Measurements from ENCODE around the gene TIMM44.

Gene TIMM44

GRCh38 chr19:7943444-7944176 lies at the start of gene TIMM44:
TIMM44 (minus strand) TSS chr19:7943666; CDS start chr19:7943651, 15 bp downstream.
- peak; percentile 97 to 99 (median 97) for DNase-seq (ENCODE audit: low read depth in 3 of 3)

DNA sequence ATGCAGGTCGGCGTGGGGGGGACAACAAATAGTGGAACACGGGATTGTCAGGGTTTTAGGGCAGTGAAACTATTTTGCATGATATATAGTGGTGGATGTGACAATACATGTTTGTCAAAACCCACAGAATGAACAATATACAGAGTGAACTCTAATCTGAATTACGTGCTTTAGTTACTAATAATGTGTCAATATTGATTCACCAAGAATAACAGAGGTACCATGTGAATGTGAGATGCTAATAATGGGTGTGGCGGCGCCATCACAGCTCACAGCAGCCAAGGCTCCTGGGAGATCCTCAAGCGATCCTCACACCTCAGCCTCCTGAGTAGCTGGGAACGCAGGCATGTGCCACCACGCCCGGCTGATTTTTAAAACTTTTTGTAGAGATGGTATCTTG lies 49.1 kb upstream of the TIMM44 start:
- no peak for DNase-seq (ENCODE audit: low read depth in 3 of 3)

- no peak for DNase-seq (ENCODE audit: low read depth in 3 of 3)
These were observed 45.7 kb upstream of the TIMM44 start for GRCh38 chr19:7989071-7989575.

DNA sequence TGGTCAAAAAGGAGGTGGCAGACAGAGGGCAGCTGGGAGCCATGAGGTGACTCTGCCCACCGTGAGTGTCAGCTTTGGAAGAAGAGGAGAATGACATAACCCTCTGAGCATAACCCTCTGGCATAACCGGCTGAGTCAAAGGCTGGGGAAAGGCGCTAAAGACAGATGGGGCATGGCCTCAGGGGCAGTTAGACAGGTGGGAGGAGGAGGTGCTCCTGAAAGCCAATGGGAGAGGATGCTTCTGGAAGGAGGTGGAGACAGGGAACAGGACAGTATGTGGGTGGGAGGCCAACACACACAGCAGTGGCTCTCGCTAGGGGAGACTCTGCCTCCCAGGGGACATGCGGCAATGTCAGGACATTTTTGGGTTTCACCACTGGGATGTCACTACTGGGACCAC lies 44.8 kb upstream of the TIMM44 start:
- no peak for DNase-seq (ENCODE audit: low read depth in 3 of 3)

GRCh38 chr19:7987114-7987768 lies 43.8 kb upstream of the TIMM44 start:
- DNase-seq (ENCODE audit: low read depth in 3 of 3): no peak

DNA sequence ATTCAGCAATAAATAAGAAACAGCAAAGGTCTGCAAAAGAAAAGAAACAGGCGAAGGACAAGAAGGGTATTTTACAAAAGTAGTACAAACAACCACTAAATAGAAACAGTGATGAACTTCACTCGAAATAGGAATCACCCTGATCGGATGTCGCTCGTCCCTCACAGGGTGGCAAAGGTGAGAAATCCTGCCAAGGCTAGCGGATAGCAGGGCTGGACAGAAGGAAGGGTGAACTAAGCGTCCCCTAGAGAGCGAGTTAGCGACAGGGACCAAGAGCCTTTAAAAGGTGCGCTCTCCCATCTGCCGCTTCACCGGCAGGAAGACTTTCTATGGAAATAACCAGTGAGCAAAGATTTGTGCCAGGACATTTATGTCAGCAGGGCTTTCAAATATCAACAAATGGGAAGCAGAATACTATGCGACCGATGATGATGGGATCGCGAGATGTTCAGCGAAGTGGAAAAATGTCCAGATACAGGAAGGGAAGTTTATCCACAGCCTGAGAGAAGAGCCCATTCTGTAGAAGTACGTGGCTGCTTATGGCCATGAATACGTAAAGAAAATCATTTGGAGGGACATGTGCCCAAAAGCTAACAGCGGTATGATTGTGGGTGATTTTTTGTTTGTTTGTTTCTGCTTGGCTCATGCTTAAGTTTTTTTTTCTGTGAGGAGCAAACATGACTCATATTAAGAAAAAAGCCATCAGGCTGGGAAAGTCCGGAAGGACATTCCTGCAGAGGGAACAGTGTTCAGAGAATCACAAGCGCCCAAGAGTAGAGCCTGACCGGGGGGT lies 43.1 kb upstream of the TIMM44 start:
- DNase-seq (ENCODE audit: low read depth in 3 of 3): no peak

- DNase-seq (ENCODE audit: low read depth in 3 of 3): no peak
These were observed 42.0 kb upstream of the TIMM44 start for GRCh38 chr19:7985481-7985911.

GRCh38 chr19:7983995-7984837 lies 40.8 kb upstream of the TIMM44 start:
- DNase-seq (ENCODE audit: low read depth in 3 of 3): no peak

GRCh38 chr19:7983286-7983950 lies 40.0 kb upstream of the TIMM44 start:
- no peak for DNase-seq (ENCODE audit: low read depth in 3 of 3)

DNA sequence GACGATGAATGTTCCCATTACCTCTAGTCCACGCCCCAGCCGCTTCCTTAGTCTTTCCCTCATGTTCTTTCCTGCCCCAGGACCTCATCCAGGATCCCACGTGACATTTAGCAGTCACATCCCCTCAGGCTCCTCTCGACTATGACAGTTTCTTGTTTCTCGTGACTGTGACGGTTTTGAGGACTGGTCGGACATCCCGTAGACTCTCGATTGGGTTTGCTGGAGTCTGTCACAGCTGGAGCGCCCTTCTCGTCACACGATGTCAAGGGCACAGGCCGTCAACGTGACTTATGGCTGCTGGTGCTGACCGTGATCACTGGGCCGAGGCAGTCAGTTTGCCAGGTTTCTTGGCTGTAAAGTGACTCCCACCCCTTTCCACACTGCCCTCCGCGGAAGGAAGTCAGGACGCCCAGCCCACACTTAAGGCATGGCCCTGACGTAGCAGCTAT lies 39.2 kb upstream of the TIMM44 start:
- no peak for DNase-seq (ENCODE audit: low read depth in 3 of 3)

DNA sequence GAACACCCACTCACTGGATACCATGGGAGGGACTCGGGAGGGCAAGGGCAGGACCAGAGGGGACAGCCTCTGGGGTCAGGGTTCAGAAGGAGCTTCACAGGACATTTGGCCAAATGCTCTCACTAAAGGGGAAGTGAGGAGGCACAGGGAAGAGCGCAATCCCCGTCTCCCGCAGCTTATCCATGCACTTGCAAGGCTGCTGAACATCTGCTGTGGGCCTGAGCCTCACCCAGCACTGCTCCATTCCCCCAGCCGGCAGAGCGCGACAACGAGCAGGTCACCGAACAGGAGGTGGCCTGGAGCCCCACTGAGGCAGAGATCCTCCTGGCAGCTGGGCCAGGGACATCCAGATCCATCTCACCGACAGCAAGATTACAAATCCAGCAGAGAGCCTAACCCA lies 38.6 kb upstream of the TIMM44 start:
- no peak for DNase-seq (ENCODE audit: low read depth in 3 of 3)

GRCh38 chr19:7981661-7982060 lies 38.2 kb upstream of the TIMM44 start:
- no peak for DNase-seq (ENCODE audit: low read depth in 3 of 3)

DNA sequence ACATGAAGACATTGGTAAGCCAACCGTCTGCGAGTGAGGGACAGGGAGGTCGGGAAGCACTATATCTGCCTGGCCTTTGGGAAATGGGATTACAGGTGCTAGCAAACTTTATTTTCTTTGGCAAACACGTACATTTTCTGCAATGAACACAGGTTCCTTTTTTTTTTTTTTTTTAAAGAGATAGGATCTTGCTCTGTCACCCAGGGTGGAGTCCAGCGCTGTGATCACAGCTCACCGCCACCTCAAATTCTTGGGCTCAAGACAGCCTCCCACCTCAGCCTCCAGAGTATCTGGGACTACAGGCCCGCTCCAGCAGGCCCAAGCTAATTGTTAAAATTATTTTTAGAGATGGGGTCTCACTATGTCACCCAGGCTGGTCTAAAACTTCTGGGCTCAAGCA lies 37.7 kb upstream of the TIMM44 start:
- DNase-seq (ENCODE audit: low read depth in 3 of 3): no peak

GRCh38 chr19:7980635-7981121 lies 37.2 kb upstream of the TIMM44 start:
- no peak for DNase-seq (ENCODE audit: low read depth in 3 of 3)

GRCh38 chr19:7980168-7980567 lies 36.7 kb upstream of the TIMM44 start:
- DNase-seq (ENCODE audit: low read depth in 3 of 3): no peak

DNA sequence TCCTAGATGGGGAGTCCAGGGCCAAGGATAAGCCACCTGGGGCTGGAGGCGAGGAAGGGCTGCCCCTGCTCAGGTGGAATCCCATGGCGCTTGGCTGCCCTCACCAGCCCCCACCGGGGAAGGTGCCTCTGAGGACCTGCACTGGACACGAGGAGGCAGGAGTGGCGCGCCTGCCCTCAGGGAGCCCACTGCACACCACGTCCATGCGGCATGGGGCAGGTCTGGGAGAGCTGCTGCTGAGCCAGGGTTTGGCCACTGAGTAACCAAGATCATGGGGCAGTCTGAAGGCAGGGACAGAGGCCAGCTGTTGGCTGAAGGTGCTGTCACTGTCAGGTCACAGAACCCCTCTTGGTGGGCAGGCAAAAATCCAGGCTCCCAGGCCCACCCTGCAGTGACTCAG lies 36.1 kb upstream of the TIMM44 start:
- DNase-seq (ENCODE audit: low read depth in 3 of 3): no peak

- DNase-seq (ENCODE audit: low read depth in 3 of 3): no peak
These were observed 35.5 kb upstream of the TIMM44 start for GRCh38 chr19:7979011-7979410.

DNA sequence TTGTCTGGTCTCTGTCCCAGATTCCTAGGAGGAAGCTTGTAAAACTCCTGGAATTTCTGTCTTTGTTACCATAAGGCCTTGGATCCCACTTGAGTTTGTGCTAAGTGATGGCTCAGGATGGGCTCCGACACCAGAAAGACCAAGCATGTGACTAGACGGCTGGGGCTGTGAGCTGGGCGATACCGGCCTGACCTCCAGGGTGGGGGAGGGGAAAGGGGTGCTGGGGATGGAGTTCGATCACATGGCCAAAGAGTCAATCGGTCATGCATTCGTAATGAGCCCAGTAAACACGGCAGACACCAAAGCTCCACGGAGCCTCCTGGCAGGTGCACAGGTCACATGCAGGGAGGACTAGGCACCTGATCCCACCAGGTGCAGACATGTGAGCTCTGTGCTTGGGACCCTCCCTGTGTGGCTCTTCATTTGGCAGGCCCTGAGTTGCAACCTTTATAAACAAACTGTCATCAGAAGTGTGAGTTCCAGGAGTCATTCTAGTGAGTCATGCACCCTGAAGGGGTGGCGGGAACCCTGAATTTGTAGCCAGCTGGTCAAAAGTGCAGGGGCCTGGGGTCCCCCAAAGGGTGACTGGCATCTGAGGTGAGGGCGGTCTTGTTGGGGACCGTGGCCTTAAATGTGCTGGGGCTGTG lies 34.8 kb upstream of the TIMM44 start:
- no peak for DNase-seq (ENCODE audit: low read depth in 3 of 3)

DNA sequence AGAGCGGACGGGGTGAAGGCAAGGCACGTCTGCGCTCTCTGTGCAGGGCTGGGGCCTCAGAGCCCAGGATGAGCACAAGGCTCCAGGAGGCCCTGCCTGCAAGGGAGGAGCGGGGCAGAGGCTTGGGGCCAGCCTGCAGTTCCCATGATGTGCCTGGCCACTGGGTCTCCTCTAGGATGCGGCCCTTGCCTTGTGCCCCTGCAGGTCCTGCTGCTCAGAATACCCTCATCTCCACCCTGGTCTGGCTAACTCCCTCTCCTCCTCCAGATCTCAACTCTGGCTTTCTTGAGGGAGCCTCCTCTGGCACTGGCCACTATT lies 34.2 kb upstream of the TIMM44 start:
- DNase-seq (ENCODE audit: low read depth in 3 of 3): no peak

DNA sequence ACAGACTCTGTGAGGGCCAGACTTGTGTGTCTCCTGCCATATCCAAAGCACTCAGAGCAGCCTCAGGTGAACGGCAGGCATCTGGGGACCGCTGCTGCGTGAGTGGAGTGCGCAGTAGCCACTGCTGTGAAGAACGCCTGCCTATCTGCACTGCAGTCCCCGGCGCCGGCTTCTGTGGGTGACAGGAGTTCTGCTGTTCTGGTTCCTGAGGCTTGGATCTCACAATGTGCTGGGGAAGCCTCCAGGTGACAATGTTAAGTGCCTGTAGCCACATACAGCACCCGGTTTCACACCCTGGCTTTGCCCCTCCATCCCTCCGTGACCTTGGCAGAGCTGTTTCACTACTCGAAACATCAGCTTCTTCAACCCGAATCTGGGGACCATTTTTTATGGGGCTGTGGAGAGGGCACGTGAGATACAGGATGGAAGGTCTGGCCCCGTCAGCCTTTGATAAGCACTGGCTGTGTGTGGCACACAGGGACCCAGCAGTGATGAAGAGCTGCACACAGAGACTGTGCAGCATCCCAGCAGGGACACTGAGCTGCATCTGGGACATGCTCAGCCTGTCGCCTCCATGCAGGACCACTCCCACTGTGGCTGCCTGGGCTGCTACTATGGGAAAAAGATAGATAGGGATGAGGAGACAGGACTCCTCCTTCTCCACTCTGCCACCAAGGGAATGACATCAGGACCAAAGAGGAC lies 33.7 kb upstream of the TIMM44 start:
- DNase-seq (ENCODE audit: low read depth in 3 of 3): no peak
